Measurements from ENCODE around the gene TAF10.

Gene TAF10

GRCh38 chr11:6640985-6641701, 29.1 kb upstream of the TAF10 start:
- no peak for DNase-seq (ENCODE audit: low read depth, low spot score)

GRCh38 chr11:6640036-6640984, 28.3 kb upstream of the TAF10 start:
- DNase-seq (ENCODE audit: low read depth, low spot score), result no peak

- DNase-seq (ENCODE audit: low read depth, low spot score), result no peak
Observed at GRCh38 chr11:6638429-6638828, 26.4 kb upstream of the TAF10 start.

GRCh38 chr11:6637871-6638270, 25.9 kb upstream of the TAF10 start:
- DNase-seq (ENCODE audit: low read depth, low spot score), result no peak

GRCh38 chr11:6636480-6636879, 24.5 kb upstream of the TAF10 start:
- no peak for DNase-seq (ENCODE audit: low read depth, low spot score)

- no peak for DNase-seq (ENCODE audit: low read depth, low spot score)
Observed at GRCh38 chr11:6635082-6635932, 23.3 kb upstream of the TAF10 start.

- DNase-seq (ENCODE audit: low read depth, low spot score), result no peak
Observed at GRCh38 chr11:6634534-6634933, 22.5 kb upstream of the TAF10 start.

- no peak for DNase-seq (ENCODE audit: low read depth, low spot score)
Observed at GRCh38 chr11:6633422-6634408, 21.7 kb upstream of the TAF10 start.

GRCh38 chr11:6632116-6633073, 20.4 kb upstream of the TAF10 start:
- no peak for DNase-seq (ENCODE audit: low read depth, low spot score)

- DNase-seq (ENCODE audit: low read depth, low spot score), result no peak
Observed at GRCh38 chr11:6631361-6631890, 19.4 kb upstream of the TAF10 start.

- DNase-seq (ENCODE audit: low read depth, low spot score), result no peak
Observed at GRCh38 chr11:6630632-6631291, 18.7 kb upstream of the TAF10 start.

GRCh38 chr11:6629892-6630631, 18.0 kb upstream of the TAF10 start:
- DNase-seq (ENCODE audit: low read depth, low spot score), result no peak

- no peak for DNase-seq (ENCODE audit: low read depth, low spot score)
Observed at GRCh38 chr11:6629573-6629891, 17.5 kb upstream of the TAF10 start.

GRCh38 chr11:6628526-6628925, 16.5 kb upstream of the TAF10 start:
- no peak for DNase-seq (ENCODE audit: low read depth, low spot score)

- DNase-seq (ENCODE audit: low read depth, low spot score), result no peak
Observed at GRCh38 chr11:6627762-6628241, 15.8 kb upstream of the TAF10 start.

- no peak for DNase-seq (ENCODE audit: low read depth, low spot score)
Observed at GRCh38 chr11:6626971-6627761, 15.2 kb upstream of the TAF10 start.

GRCh38 chr11:6625832-6626420, 13.9 kb upstream of the TAF10 start:
- DNase-seq (ENCODE audit: low read depth, low spot score), result no peak
